ENCODE results near the gene OR2T8.

DNA sequence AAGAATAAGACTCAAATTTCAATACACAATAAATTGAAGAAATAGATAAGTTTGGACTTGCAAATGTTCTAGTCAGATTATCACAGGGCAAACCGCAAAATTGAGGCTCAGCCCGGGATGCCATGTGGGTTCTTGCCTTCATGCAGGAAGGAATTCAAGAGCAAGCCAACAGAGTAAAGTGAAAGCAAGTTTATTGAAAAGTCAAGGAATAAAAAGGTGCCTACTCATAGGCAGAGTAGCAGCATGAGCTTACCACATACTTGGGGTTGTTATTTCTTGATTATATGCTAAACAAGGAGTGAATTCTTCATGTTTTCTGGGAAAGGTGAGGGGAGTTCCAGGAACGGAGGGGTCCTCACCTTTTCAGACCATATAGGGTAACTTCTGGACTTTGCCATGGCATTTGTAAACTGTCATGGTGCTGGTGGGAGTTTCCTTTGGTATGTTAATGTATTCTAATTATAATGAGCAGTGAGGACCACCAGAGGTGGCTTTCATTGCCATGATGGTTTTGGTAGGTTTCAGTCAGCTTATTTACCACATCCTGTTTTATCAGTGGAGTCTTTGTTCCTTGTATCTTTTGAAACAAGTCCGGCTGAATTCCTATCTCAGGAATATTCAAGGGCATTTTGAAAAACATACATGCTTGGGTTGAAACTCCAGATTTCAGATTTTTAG, 43.0 kb downstream of the OR2T8 start:
- no peak for TF ChIP-seq RAD21 (IDR thresholded peaks at IDR 0.05; ENCODE audit: low read length)
- TF ChIP-seq, protein P1, sequence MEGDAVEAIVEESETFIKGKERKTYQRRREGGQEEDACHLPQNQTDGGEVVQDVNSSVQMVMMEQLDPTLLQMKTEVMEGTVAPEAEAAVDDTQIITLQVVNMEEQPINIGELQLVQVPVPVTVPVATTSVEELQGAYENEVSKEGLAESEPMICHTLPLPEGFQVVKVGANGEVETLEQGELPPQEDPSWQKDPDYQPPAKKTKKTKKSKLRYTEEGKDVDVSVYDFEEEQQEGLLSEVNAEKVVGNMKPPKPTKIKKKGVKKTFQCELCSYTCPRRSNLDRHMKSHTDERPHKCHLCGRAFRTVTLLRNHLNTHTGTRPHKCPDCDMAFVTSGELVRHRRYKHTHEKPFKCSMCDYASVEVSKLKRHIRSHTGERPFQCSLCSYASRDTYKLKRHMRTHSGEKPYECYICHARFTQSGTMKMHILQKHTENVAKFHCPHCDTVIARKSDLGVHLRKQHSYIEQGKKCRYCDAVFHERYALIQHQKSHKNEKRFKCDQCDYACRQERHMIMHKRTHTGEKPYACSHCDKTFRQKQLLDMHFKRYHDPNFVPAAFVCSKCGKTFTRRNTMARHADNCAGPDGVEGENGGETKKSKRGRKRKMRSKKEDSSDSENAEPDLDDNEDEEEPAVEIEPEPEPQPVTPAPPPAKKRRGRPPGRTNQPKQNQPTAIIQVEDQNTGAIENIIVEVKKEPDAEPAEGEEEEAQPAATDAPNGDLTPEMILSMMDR (conservative IDR thresholded peaks at IDR 0.05; ENCODE audit: low read depth, low read length), result no peak
- no peak for TF ChIP-seq POLR2A (IDR thresholded peaks at IDR 0.05; ENCODE audit: low read depth, low read length)
- no peak for TF ChIP-seq MAZ (IDR thresholded peaks at IDR 0.05; ENCODE audit: borderline replicate concordance, low read depth, low read length)
- no peak for TF ChIP-seq MAFK (IDR thresholded peaks at IDR 0.05; ENCODE audit: low read depth, low read length)
- TF ChIP-seq RCOR1 (IDR thresholded peaks at IDR 0.05; ENCODE audit: insufficient replicate concordance, low read length), result no peak

All from IMR-90 (cell line).